Smooth muscle cell (in vitro differentiated cells): ENCODE measurements around the gene FBXO31. TPM values are rescaled to one million over a fixed set of nuclear protein-coding genes. Genes with fewer than 3 reads are reported as not detected.

Experiments
- DNase-seq: peaks from one replicate; lab custom pipeline; 2025; ENCODE audit not compliant: unreplicated experiment; lab: John Stamatoyannopoulos, UW
- H2AFZ ChIP-seq: fragments of 200-600 bp; sonication (generic); 2 replicates; pipeline ENCODE4 v1.6.0; 2016; ENCODE audit warnings: antibody characterized with exemption, low read depth, mild to moderate bottlenecking
- H3F3A ChIP-seq: fragments of 200-600 bp; sonication (generic); 2 replicates; pipeline ENCODE4 v1.6.0; 2017; ENCODE audit warnings: antibody characterized with exemption, low read depth
- H3K27ac ChIP-seq: fragments of 200-600 bp; sonication (generic); 2 replicates; pipeline ENCODE4 v1.5.1; 2016; ENCODE audit warnings: low read depth, mild to moderate bottlenecking
- H3K27me3 ChIP-seq: fragments of 200-600 bp; sonication (generic); 2 replicates; pipeline ENCODE4 v1.6.1; 2016; ENCODE audit warnings: low read depth, mild to moderate bottlenecking
- H3K36me3 ChIP-seq: fragments of 200-600 bp; sonication (generic); 2 replicates; pipeline ENCODE4 v1.5.1; 2016; ENCODE audit warnings: low read depth
- H3K4me1 ChIP-seq: fragments of 200-600 bp; sonication (generic); 2 replicates; pipeline ENCODE4 v1.5.1; 2016; ENCODE audit warnings: low read depth
- H3K4me2 ChIP-seq: fragments of 200-600 bp; sonication (generic); 2 replicates; pipeline ENCODE4 v1.6.0; 2016; ENCODE audit warnings: mild to moderate bottlenecking
- H3K4me3 ChIP-seq: fragments of 200-600 bp; sonication (generic); 2 replicates; pipeline ENCODE4 v1.5.1; 2016; ENCODE audit warnings: mild to moderate bottlenecking
- H3K79me2 ChIP-seq: fragments of 200-600 bp; sonication (generic); 2 replicates; pipeline ENCODE4 v1.6.0; 2016; ENCODE audit warnings: low read depth, mild to moderate bottlenecking
- H3K9ac ChIP-seq: fragments of 200-600 bp; sonication (generic); 2 replicates; pipeline ENCODE4 v1.6.0; 2016; ENCODE audit warnings: low read depth
- H3K9me3 ChIP-seq: fragments of 200-600 bp; sonication (generic); replicated peaks from 2 replicates; pipeline ENCODE4 v1.5.1; 2016; ENCODE audit warnings: low read depth
- H4K20me1 ChIP-seq: fragments of 200-600 bp; sonication (generic); 2 replicates; pipeline ENCODE4 v1.6.0; 2016; ENCODE audit warnings: low read depth
- WGBS: methylation state at CpG from one replicate; pipeline ENCODE4 v1.1.7; 2016; ENCODE audit warnings: low lambda C conversion rate; 5-methylcytosine and 5-hydroxymethylcytosine counted together
- polyA plus RNA-seq: library from polyadenylated mRNA; unstranded; fragments of >200 nt; fragmentation: Nextera tagmentation; extraction: Ambion mirVana; gene quantifications from 2 replicates; pipeline ENCODE4 v1.2.1, GENCODE V29; 2016
- total RNA-seq: library from RNA; depleted of rRNA; stranded (reverse); fragments of >200 nt; gene quantifications from 2 replicates; pipeline ENCODE4 v1.2.3, GENCODE V29; 2014
- TF ChIP-seq, protein P1 (sequence below): fragments of 200-600 bp; sonication (generic); IDR thresholded peaks from 2 replicates; pipeline ENCODE4 v1.5.1; 2017; ENCODE audit warnings: borderline replicate concordance, mild to moderate bottlenecking, antibody characterized with exemption; ENCODE audit not compliant: insufficient read depth, poor library complexity, severe bottlenecking

Gene FBXO31
- total and polyA plus RNA-seq, 2 experiments from 2014 or later = 13.9 to 25.6 TPM

DNA sequence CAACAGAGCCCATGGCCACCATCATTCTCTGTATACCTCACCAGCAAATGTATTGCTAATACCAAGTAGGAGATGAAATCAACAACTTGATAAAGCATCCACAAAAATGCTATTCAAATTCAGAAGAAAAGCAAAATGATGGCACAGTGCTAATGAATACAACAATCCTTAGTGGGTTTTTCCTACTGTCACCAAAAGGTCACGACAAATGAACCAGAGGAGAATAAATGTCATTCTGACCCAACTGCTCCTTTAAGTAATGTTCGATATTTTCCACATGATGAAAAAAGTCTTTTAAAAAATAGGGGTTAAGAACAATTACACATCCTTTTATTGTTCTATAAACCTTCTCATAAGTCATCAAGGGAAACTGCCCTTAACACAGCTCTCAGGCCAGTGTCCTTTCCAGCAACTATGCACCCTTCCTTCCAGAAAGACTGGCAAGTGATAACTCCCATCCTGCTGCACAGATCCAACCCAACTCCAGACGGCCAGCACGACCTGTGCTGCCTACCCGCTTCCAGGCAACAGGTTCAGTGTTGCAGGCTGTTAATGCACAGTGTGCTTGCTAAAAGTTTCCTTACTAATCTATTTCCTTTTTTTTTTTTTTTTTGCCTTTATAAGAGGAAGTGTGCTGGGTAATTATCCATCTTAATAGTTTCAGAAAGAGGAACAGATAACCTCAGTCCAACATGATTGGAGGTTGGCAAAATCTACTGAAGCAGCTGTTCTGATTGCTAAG is 15.4 kb downstream of the FBXO31 start:
- no peak overlapping the region for H3K4me2 ChIP-seq
- TF ChIP-seq, protein P1, sequence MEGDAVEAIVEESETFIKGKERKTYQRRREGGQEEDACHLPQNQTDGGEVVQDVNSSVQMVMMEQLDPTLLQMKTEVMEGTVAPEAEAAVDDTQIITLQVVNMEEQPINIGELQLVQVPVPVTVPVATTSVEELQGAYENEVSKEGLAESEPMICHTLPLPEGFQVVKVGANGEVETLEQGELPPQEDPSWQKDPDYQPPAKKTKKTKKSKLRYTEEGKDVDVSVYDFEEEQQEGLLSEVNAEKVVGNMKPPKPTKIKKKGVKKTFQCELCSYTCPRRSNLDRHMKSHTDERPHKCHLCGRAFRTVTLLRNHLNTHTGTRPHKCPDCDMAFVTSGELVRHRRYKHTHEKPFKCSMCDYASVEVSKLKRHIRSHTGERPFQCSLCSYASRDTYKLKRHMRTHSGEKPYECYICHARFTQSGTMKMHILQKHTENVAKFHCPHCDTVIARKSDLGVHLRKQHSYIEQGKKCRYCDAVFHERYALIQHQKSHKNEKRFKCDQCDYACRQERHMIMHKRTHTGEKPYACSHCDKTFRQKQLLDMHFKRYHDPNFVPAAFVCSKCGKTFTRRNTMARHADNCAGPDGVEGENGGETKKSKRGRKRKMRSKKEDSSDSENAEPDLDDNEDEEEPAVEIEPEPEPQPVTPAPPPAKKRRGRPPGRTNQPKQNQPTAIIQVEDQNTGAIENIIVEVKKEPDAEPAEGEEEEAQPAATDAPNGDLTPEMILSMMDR = no peak
- H3F3A ChIP-seq = no peaks in the 10 kb centered on the region
- peaks cover 98% of the 10 kb centered on the region for H4K20me1 ChIP-seq
- no peak overlapping the region for H3K4me3 ChIP-seq
- no peak overlapping the region for H3K9ac ChIP-seq
- no peaks in the 10 kb centered on the region for H3K36me3 ChIP-seq
- no peaks in the 10 kb centered on the region for H3K27me3 ChIP-seq
- H3K4me1 ChIP-seq = no peaks in the 10 kb centered on the region
- no peak overlapping the region for H3K27ac ChIP-seq
- H2AFZ ChIP-seq = no peak overlapping the region
- WGBS = 93% methylated on average over 5 of the region's 5 CpGs
- H3K9me3 ChIP-seq = no peaks in the 10 kb centered on the region
- DNase-seq = no peak
- H3K79me2 ChIP-seq = peaks cover 42% of the 10 kb centered on the region

DNA sequence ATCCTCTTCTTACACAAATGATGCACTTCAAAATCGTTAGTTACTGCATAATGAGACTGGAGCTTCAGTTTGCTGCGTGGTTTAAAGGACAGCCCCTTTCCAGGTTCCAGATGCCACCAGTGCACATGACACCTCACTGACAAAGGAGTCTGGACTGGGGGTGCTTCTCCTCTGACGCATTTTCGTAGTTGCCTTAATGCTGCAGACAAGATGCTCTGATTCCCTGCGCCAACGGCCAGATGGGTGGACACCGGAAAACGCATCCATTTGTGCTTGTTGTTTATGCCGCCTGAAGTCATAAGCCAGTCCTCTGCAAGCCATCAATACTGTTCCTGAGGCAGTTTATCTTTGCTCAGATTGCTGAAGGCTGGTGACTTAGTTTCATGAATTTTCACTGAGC is 16.0 kb downstream of the FBXO31 start:
- Histone ChIP-seq H3K27me3 (no peaks in the 10 kb centered on the region), H3K4me3 (no peak overlapping the region), H3K27ac (no peak overlapping the region), H3K9ac (no peak overlapping the region), H3K9me3 (no peaks in the 10 kb centered on the region), H2AFZ (no peak overlapping the region), H3K4me1 (no peaks in the 10 kb centered on the region), H3K36me3 (no peaks in the 10 kb centered on the region), H3K79me2 (peaks cover 39% of the 10 kb centered on the region), H3F3A (no peaks in the 10 kb centered on the region), H4K20me1 (peaks cover 99% of the 10 kb centered on the region), H3K4me2 (no peak overlapping the region)
- TF ChIP-seq, protein P1 = no peak
- WGBS = 93% methylated on average over 9 of the region's 9 CpGs
- no peak for DNase-seq

DNA sequence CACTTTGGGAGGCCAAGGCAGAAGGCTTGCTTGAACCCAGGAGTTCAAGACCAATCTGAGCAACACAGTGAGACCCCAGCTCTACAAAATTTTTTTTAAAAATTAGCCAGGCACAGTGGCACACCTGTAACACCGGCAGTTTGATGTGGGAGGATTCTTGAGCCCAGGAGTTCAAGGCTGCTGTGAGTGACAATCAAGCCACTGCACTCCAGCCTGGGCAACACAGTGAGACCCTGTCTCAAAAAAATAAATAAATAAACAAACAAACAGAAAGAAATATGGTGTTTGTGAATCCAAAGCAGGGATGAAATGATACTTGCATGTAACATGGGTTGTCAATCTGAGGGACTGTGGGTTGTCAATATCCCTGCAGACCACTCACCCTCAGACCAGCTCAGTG is 16.6 kb downstream of the FBXO31 start:
- H3K36me3 ChIP-seq = no peaks in the 10 kb centered on the region
- H3K9me3 ChIP-seq = no peaks in the 10 kb centered on the region
- 97% methylated on average over 1 of the region's 1 CpG for WGBS
- H3K27ac ChIP-seq = no peak overlapping the region
- H3K4me3 ChIP-seq = no peak overlapping the region
- H3K27me3 ChIP-seq = no peaks in the 10 kb centered on the region
- H3K79me2 ChIP-seq = peaks cover 38% of the 10 kb centered on the region
- TF ChIP-seq, protein P1 = no peak
- H3F3A ChIP-seq = no peaks in the 10 kb centered on the region
- H3K4me1 ChIP-seq = no peaks in the 10 kb centered on the region
- no peak overlapping the region for H3K9ac ChIP-seq
- peaks cover 97% of the 10 kb centered on the region for H4K20me1 ChIP-seq
- DNase-seq = no peak
- H3K4me2 ChIP-seq = no peak overlapping the region
- no peak overlapping the region for H2AFZ ChIP-seq

DNA sequence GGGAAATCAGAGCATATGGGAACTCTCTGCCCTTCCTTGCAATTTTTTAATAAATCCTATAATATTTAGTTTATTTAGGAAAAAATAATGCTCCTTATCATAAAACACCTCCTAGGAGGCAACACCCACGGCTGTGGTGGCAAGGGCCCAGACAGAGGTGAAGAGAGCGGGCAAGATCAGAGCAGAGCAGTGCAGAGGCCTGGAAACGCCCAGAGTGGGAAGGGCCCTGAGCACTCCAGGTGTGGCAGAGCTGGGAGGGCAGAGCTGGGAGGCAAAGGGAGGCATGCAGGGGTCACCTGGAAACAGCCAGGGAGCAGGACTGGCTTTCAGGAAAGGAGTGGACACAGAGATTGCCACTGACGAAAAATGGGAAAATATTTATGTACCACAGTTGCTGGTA is 17.3 kb downstream of the FBXO31 start:
- no peak overlapping the region for H2AFZ ChIP-seq
- H3K4me2 ChIP-seq = no peak overlapping the region
- H3K4me1 ChIP-seq = no peaks in the 10 kb centered on the region
- no peaks in the 10 kb centered on the region for H3K27me3 ChIP-seq
- no peaks in the 10 kb centered on the region for H3K9me3 ChIP-seq
- H3K27ac ChIP-seq = no peak overlapping the region
- H3F3A ChIP-seq = no peaks in the 10 kb centered on the region
- TF ChIP-seq, protein P1 = no peak
- H4K20me1 ChIP-seq = peaks cover 97% of the 10 kb centered on the region
- no peak for DNase-seq
- WGBS = 92% methylated on average over 4 of the region's 4 CpGs
- no peak overlapping the region for H3K4me3 ChIP-seq
- no peak overlapping the region for H3K9ac ChIP-seq
- H3K36me3 ChIP-seq = no peaks in the 10 kb centered on the region
- peaks cover 32% of the 10 kb centered on the region for H3K79me2 ChIP-seq
